GM10847 (cell line): ENCODE results near the gene TRIO.

Experiments used
- POLR2A ChIP-seq: IDR thresholded peaks from 2 replicates; pipeline ENCODE4 v1.6.1; 2011; ENCODE audit not compliant: insufficient read length; ENCODE audit errors: extremely low read depth

TRIO gene

GRCh38 chr5:14211818-14212803 is 69.0 kb downstream of the TRIO start:
- TF ChIP-seq POLR2A, result no peak

GRCh38 chr5:14212838-14213237 is 69.7 kb downstream of the TRIO start:
- no peak for TF ChIP-seq POLR2A

GRCh38 chr5:14213253-14213652 is 70.1 kb downstream of the TRIO start:
- no peak for TF ChIP-seq POLR2A

- TF ChIP-seq POLR2A, result no peak
Observed at GRCh38 chr5:14213813-14214585, 70.9 kb downstream of the TRIO start.

GRCh38 chr5:14215901-14216300 is 72.8 kb downstream of the TRIO start:
- no peak for TF ChIP-seq POLR2A

- TF ChIP-seq POLR2A, result no peak
Observed at GRCh38 chr5:14216372-14216771, 73.2 kb downstream of the TRIO start.

GRCh38 chr5:14216902-14217301 is 73.8 kb downstream of the TRIO start:
- no peak for TF ChIP-seq POLR2A

- TF ChIP-seq POLR2A, result no peak
Observed at GRCh38 chr5:14217587-14217986, 74.4 kb downstream of the TRIO start.

- no peak for TF ChIP-seq POLR2A
Observed at GRCh38 chr5:14218011-14218410, 74.9 kb downstream of the TRIO start.

- no peak for TF ChIP-seq POLR2A
Observed at GRCh38 chr5:14218480-14218879, 75.3 kb downstream of the TRIO start.

- TF ChIP-seq POLR2A, result no peak
Observed at GRCh38 chr5:14218897-14219573, 75.9 kb downstream of the TRIO start.

GRCh38 chr5:14219800-14220512 is 76.8 kb downstream of the TRIO start:
- no peak for TF ChIP-seq POLR2A

GRCh38 chr5:14220642-14221041 is 77.5 kb downstream of the TRIO start:
- TF ChIP-seq POLR2A, result no peak

GRCh38 chr5:14221732-14222131 is 78.6 kb downstream of the TRIO start:
- no peak for TF ChIP-seq POLR2A

- no peak for TF ChIP-seq POLR2A
Observed at GRCh38 chr5:14222206-14222605, 79.1 kb downstream of the TRIO start.

- TF ChIP-seq POLR2A, result no peak
Observed at GRCh38 chr5:14223372-14223771, 80.2 kb downstream of the TRIO start.
